DMS53 treated with DMSO at 0.1 percent for 48 hours (cell line): ENCODE results near the gene ASB16.

Source experiments
- DNase-seq: peaks from one replicate; lab custom pipeline; 2025; ENCODE audit not compliant: unreplicated experiment; lab: John Stamatoyannopoulos, UW

ASB16 gene

DNA sequence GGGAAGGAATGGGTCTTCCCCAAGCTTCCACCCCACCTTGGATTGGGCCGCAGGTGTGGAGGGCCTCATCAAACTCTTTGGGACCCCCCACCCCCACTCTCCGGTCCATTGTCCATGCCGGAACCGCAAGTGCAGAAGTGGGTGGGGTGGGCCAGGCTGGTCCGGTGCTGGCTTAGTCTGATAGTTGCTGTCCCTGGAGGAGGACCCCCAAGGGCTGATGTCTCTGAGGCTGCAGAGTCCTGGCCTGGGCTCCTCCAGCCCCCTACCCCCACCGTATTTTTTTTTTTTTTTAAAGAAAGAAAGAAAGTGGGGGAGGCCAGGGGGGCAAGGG, 36.3 kb downstream of the ASB16 start:
- no peak for DNase-seq

DNA sequence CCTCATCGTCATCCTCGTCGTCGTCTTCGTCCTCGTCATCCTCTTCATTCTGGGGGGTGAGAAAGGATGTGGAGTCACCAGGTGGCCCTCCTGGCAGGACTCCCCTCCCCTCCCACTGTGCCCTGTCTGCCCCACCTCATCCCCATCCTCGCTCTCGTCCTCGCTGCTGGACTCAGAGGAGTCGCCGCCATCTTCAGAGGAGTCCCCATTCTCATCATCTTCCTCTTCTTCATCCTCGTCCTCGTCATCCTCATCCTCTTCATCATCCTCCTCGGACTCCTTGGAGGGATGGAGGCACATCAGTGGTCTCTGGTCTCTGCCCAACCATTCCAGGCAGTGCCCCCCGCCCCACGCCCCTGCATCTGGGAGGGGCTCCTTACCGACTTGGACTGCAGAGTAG, 36.8 kb downstream of the ASB16 start:
- DNase-seq: no peak

DNA sequence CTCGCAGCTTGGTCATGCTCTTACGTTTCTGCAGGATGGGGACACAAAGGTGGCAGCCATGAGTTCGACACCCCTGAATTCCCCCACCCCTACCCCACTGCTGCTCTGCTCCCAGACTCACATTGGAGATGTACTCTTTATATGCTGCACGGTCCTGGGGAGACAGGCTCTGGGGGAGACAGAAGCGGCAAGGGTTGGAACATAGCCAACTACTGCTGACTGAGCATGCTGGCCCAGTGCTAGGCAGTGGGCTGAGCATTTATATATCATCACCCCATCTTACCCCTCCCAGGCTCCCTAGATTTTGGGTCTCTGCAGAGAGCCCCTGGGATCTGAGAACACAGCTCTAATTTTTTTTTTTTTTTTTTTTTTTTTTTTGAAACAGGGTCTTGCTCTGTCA, 37.2 kb downstream of the ASB16 start:
- no peak for DNase-seq

DNA sequence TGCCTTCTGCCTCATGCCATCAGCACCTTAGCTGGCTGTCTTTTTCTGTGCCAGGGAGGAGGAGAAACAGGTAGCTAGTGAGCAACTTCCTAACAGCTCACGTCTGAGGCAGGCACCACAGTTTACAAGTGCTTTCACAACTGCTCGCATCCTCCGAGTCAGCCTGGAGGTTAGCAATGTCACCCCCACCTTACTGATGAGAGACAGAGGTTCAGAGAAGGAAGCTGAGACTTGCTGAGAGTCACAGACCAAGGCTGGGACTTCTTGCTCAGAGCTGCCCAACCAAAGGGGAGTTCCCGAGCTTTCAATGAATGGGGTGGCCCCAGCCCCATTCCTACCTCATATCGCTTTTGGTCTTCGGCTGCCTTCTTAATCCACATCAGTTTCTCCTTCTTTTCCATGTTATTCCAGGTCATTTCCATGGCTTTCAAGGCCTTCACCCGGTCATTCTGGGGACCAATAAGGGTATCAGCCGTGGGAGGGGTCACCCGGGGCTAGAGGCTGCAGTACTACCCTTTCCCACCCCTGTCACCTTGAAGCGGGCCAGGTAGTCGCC, 39.4 kb downstream of the ASB16 start:
- DNase-seq: no peak

GRCh38 chr17:44210342-44211192, 40.1 kb downstream of the ASB16 start:
- peak; percentile 90 for DNase-seq

DNA sequence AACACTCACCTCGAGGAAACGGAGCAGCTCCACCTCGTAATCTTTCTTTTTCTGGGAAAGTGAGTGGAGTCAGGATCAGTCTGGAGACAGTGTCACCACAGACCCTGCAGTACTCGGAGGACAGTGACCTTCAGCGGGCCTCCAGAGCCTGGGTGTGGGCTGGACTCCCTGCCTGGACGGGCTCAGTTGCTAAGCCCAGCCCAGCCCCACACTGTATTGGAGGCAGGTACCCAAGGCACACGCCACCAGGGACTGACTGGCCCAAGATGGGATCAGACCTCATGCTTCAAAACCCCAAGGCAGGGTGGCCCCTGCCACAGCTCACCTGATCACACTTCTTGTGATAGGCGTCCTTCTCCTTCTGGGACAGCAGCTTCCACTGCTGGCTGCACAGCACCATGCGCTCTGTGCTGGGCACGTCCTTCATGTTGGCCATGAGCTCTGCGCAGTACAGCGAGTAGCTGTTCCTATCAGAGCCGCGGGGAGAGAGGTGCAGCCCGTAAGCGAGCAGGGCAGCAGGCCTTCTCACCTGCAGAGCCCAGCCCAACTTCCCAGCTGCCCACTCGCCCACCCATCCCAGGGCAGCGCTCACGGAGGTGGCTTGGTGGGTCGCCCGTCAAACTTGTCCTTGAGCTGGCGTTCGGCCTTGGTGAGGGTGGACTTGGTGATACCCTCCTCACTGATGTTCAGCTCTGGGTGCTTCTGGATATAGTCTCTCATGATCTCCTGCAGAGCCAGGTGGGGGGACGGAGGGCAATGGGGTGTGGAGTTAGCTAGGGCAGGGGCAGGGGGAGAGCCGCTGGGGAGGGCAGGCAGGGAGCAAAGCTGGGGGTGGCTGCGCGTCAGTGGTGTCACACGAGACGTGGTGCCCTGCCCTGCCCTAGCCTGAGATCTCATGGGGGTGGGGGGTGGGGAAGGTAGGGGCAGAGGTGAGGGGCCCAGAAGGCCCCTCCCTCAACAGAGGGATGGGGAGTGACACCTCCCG, 41.1 kb downstream of the ASB16 start:
- no peak for DNase-seq

- DNase-seq: no peak
These were observed 42.3 kb downstream of the ASB16 start for GRCh38 chr17:44212507-44213402.

DNA sequence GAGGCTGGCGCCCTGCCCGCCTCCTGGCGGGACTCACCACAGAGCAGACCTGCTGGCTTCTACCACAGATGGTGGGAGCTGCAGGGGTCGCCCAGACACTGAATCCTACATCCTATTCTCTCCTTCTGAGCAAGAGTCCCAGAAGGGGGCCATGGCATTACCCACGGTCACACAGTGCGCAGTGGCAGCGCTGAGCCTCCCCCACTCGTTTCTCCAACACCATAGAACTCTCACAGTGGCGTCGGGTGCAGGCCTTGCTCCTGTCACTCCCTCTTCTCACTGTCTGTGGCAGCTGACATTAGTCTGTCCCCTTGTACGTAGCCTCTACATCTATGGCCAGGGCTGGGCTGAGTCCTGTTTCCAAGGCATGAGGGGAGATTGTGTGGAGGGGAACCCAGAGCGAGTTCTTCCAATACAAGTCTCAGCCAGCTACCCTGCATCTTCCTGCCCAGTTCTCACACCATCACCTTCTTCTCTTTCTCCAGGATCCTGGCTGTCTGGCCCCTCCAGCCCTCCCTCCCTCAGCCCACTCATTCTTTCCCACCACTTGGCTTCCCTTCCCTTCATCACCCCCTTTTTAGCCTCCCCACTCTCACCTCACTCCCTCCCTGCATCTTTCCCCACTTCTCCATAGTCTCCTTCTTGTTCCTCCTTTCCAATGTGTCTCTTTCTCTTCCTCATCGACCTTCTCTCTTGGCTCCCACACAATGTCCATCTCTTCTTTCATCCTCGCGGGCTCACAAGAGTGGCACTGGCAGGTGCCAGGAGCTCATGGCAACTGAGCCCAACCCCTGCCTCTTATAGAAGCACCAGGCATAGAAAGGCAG, 43.1 kb downstream of the ASB16 start:
- no peak for DNase-seq

DNA sequence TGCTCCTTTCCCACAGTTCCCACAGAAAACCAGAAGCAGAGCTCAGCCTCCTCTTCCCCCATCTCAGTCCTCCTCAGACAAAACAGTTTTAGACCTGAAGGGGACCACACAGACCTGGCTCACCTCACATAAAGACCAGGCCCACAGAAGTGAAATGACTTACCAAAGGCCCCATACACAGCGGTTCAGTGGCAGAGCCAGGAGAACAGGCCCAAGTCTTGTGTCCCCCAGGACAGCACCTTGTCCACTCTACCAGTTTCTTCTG, 43.7 kb downstream of the ASB16 start:
- no peak for DNase-seq

GRCh38 chr17:44214896-44215295, 44.4 kb downstream of the ASB16 start:
- DNase-seq: no peak

- no peak for DNase-seq
These were observed 45.7 kb downstream of the ASB16 start for GRCh38 chr17:44216173-44216572.

DNA sequence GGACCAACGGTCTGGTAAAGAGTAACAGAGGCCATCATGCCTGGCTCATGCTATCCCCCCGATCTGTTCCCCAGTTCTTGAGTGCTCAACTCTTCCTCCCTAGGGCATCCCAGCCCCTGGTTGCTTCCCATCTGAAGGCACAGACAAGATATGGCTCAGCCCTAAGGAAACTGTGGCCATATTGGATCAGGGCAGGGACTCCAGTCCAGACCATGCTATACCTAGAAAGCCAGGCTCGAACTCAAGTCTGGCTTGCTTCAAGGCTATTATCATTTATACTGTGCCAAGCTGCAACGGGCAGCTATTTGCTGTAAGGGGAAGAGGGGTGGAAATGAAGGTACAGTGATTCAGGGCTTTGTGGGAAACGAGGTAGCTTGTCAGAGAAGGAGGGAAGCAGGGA, 46.2 kb downstream of the ASB16 start:
- no peak for DNase-seq

DNA sequence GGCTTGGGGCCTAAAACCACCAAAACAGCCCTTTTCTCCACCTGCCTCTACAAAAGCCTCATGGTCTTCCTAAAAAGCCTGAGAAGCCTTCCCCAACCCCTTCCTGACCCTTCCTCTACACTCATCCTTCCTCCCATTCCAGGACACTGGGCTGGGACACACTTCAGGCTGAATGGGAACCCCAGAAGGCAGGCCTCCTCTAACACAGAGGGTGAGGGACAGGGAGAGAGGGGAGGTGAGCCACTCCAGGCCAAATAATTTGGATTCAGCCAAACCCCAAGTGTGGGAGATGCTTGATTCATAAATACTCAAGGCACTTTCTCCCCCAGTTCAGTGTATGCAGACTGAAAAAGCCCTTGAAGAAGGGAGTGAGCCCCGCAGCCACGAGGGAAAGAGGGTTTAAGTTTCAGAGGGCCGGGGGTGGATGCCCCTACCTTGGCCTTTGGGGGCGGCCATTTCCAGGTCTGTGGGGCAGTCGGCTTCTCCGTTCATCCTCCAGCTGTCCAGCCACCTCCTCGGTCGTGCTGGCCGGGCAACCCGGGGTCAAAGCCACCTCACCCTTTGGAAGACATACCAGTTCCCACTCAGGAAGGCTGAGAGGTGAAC, 47.3 kb downstream of the ASB16 start:
- no peak for DNase-seq

DNA sequence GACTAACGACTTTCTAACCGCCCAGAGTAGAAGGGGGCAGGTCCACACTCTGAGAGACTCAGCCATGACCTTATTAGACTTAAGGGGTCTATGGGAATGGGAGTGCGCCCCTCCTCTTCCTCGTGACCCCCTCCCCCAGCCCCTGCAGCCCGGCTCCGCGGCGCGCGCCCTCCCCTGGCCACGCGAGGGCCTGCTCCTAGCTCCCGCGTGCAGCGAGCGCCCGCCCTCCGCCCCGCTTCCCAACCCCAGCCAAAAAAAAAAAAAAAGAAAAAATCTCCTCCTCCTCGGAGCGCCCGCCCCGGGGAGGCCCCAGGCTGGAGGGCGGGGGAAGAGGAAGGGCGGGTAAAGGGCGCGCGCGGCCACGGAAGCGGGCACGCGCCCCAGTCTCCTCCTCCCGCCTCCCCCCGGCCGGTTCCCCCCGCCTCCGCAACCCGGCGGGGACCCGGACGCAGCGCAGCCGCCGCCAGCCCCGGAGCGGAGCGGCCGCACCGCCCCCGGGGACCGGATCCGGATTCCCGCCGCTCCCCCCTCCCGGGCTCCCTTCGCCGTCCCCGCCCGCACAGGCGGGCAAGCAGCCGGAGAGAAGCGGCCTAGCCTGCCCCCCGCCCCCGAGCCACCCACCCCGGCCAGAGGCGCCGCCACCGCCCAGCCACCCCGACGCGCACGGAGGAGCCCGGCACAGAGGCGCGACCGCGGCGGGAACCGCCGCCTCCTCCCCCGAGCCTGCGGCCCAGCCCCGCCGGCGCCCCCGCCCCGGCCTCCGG, 48.0 kb downstream of the ASB16 start:
- peak; percentile 79 for DNase-seq

DNA sequence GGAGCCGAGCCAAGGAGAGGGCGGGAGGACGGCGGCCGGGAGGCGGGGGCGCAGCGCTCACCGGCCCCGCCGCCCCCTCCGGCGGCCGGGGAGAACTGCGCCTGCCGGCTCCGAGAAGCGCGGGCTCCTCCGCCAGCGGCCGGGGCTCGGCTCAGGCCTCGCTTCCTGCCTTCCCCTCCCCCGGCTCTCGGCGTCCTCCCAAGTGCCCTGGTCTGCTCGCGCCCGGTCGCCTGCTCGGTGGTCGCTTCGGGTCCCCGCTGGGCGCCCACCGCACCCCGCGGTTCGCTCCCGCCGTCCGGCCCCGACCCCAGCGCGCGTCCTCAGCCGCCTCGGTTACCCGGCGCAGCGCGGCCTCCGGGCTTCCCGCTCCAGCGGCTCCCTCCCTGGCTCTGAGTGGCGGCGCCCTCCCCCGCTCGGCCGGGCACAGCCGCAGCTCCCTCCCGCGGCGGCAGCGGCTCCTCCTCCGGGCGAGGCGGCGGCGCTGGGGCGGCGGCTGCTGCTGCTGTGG, 48.7 kb downstream of the ASB16 start:
- DNase-seq: peak; percentile 50

DNA sequence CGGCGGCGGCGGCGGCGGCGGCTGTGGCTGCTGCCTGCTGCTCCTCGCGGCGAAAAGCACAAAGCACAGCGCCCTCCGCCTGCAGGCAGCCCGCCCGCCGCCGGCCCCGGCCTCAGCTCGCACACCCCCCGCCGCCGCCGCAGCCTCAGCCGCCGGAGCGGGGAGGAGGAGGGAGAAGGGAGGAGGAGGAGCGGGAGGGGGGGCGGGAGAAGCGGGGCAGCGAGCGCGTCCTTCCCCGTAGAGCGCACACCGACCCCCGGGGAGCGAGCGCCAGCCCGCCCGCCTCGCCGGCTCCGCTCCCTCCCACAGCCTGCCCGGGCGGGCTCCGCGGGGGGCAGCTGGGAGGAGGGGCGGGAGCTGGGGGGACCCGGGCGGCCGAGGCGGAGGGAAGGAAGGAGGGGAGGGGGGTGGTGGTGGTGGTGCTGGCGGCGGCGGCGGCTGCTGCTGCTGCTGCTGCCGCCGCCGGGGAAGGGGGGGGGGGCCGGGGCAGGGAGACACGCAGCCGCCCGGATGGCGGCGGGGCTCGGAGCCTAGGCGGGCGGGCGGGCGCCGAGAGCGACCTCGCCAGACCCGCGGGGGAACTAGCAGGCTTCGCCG, 49.2 kb downstream of the ASB16 start, which contains the start of gene UBTF:
TSS of gene UBTF (minus strand) at position 60 of the 597 bp plus-strand sequence. CDS start 1,446 bp downstream, outside the sequence.
- peak; percentile 35 for DNase-seq

DNA sequence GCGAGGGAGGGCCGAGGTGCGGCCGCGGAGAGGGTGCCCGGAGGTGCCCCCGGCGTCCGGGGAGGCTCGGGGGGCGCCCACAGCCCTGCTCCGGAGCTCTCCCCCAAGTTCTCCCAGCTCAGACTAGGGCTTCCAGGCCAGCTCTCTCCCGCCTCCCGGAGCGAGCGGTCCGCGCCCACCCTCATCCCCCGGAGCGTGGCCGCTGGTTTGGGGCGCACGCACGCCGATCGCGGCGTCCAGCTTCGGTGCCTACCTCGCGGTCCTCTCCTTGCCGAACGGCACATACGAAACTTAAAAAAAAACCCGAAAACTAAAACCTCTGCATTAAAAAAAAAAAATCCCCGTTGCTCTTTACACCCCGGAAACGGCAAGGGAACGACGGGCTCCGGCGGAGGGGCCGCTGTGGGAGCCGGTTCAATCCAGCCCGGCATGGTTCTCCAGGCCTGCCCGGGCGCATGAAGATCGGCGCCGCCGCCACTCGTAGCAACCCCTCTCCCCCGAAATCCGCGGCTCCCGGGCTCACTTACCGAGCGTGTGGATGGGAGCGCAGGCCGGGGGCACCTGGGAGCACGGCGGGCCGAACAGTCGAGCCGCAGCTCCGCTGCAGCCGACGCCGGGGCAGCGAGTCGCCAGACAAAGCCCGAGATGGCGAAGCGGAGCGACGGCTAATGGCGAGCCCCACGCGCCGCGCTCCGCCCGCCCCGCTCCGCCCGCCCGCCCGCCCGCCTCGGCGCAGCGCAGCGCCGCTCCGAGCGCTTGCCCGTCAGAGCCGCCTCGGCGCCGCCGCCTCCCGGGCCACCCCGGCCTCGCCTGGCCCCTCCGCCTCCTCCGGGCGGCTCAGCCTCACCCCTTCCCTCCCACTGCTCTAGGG, 49.9 kb downstream of the ASB16 start:
- peak; percentile 34 for DNase-seq
